Measurements from ENCODE around the gene DAW1.
"Not testable (repeated sequence)": the region's sequence is repeated elsewhere in the genome, so short reads cannot be mapped to it uniquely, and the experiment has no call there.

Gene DAW1

DNA sequence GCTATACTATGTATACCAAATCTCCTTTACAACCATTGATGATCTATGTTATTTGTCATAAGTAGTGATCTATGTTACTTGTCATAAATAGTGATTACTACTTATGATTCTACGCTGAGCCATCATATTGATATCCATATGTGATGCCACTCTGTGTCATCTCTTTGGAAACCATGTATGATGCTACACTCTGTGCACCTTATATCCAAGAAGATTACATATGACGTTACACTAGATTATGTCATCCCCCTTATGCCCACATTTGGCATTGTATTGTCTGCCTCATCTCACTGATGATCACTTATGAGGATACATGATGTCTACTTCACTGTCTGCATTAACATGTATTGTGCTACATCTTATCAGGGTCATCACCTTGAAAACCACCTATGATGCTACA is 42.9 kb downstream of the DAW1 start:
- DNase-seq (ENCODE audit: low read depth) = no peak

DNA sequence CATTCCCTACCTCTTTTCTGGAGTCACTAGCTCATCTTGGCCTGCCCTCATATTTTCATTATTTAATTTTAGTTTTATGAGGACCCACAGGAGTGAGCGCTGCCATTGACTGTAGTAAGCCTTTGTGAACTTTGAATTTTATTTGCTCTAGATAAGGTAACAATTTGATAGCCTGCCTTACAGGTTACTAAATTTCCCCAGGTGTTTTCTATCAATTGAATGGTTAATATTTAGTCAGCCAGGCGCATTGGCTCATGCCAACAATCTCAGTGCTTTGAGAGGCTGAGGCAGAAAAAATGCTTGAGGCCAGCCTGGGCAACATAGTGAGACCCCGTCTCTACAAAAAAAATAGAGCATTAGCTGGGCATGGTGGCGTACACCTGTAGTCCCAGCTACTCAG is 50.2 kb downstream of the DAW1 start:
- no peak for DNase-seq (ENCODE audit: low read depth)

- DNase-seq (ENCODE audit: low read depth) = no peak
These were observed 60.6 kb downstream of the DAW1 start for GRCh38 chr2:227932001-227932400.

- no peak for DNase-seq (ENCODE audit: low read depth)
These were observed 61.0 kb downstream of the DAW1 start for GRCh38 chr2:227932403-227932802.

DNA sequence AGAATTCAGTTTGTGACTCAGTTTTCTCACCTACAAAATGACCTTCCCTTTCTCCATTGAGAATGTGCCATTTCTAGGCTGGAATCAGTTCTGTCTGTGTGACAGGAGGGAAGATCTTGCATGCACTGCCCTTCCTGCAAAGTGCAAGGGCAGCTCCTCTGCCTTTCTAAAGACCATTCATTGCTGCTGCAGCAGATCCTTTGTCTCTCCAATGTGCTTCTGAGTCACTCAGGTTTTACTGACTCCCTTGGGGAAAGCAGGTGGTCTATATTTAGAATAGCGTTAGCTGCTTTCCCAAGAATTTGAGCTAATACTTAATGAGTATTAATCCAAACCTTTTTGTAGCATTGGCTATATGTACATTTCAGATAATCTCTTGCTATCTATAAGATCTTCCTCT is 62.5 kb downstream of the DAW1 start:
- DNase-seq (ENCODE audit: low read depth) = no peak

DNA sequence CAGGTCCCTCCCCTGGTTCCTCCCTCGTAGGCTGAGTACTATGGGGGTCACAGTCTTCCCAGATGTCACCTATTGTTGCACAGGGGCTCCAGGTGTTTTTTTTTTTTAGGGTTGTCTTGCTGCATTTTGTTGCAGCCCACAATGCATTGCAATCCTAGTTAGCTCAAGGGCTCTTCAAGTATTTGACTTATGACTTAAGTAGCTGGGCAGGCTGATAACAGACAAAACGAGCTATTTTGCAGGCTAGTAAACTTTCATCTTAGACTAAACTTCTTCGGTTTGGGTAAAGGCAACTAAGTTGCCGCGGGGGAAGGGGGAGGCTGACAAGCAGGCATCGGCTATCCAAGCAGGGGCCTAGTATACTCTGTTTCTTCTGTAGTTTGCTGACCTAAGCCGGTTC is 64.8 kb downstream of the DAW1 start:
- not testable (repeated sequence) for DNase-seq (ENCODE audit: low read depth)

- DNase-seq (ENCODE audit: low read depth) = peak; percentile 61
These were observed 68.0 kb downstream of the DAW1 start for GRCh38 chr2:227939271-227940027.

DNA sequence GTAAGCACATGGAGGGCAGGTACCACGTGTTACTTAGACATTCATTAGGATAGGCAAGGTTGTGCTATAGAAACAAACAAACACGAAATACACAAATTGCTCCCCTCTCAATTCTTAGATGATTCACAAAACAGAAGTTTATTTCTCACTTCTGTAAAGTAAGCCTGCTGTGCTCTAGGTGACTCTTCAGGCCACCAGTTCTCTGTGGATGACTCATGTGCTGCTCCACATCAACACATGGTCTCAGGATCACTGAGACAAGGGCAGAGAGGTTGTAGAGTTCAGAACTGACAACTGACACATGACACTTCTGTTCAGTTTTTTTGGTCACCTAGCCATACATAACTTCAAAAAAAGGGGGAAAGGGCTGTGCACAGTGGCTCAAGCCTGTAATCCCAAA is 70.6 kb downstream of the DAW1 start:
- peak; percentile 8 for DNase-seq (ENCODE audit: low read depth)

DNA sequence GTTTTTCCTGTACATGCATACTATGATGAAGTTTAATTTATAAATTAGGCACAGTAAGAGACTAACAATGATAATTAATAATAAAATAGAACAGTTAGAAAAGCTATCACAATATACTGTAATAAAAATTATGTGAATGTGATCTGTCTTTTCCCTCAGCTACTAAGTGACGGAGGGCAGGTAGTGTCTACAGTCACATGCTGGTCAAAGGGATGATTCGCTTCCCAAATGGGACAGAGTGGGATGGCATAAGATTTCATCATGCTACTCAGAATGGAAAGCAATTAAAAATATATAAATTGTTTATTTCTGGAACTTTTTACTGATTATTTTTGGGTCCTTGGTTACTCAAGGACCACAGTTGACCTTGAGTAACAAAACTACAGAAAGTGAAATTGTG is 71.5 kb downstream of the DAW1 start:
- DNase-seq (ENCODE audit: low read depth) = no peak

- no peak for DNase-seq (ENCODE audit: low read depth)
These were observed 88.9 kb downstream of the DAW1 start for GRCh38 chr2:227960317-227960716.

DNA sequence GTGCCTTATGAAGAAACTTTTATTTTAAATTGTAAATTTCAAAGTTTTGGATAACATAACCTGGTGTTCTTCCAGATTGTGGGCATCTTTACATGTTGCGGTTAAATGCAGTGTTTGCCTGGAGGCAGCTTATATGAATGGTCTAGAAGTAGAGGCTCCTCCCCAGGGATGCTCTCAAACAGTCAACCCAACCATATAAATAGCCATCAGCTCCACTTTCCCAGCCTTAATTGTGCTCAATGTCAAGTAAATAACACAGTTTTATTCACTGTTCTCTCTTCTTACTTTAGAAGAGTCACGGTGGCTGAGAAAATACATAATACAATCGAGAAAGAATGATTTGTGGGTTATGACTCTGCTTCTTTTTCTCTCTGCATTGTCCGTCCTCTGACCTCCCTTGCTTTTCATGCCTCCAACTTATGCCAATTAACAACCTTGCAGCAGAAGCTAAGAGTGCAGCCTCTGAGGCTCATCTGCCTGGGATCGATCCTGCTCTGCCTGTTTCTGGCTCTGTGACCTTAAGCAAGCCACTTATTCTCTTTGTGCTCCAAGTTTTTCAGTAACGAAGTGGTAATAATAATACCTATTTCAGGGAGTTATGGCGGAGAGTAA is 100.3 kb downstream of the DAW1 start:
- DNase-seq (ENCODE audit: low read depth) = no peak

DNA sequence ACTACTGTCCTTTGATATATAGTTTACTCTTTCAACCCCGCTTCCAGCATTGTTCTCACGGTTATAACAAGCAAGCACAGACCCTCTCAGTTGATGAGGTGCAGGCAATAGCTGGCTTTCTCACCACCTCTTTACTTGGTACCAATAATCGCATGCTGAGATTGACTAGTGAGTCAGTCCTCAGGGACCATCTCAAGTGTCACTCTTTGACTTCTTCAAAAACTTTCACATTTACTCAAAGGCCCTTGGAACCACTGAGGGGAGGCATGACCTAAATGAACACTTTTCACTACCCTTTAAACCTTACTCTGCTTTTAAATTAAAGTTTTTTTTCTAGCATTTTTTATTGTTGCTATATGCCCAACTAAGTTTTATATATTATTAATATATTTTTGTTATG is 101.8 kb downstream of the DAW1 start:
- no peak for DNase-seq (ENCODE audit: low read depth)
